Measurements from ENCODE around the gene RMI1.

The RMI1 gene

DNA sequence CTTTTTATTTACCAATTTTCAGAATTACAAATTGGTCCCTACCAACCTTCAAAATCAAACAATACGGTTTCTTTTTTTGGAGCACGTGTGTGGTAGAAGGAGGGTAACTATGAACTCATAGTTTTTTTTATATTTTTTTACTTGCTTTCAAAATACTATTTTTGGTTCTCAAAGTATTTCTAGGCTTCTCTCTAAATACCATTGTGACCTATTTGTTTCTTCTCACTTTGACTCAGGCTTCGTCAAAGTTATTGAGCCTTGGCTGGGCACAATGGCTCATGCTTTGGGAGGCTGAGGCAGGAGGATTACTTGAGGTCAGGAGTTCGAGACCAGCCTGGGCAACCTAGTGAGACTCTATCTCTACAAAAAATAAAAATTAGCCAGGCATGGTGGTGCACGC is 47.8 kb upstream of the RMI1 start:
- TF ChIP-seq TSHZ2 (CRISPR knock-in tag; IDR thresholded peaks at IDR 0.05) (no peak), ISL1 (CRISPR knock-in tag; IDR thresholded peaks at IDR 0.05) (no peak), ZNF8 (CRISPR knock-in tag; IDR thresholded peaks at IDR 0.05) (no peak), ZC3H10 (CRISPR knock-in tag; IDR thresholded peaks at IDR 0.05) (no peak), SNAI2 (CRISPR knock-in tag; IDR thresholded peaks at IDR 0.05) (no peak), ZNF565 (CRISPR knock-in tag; conservative IDR thresholded peaks at IDR 0.05; ENCODE audit: low read depth) (no peak), ZFP3 (CRISPR knock-in tag; IDR thresholded peaks at IDR 0.05) (no peak), ZNF70 (CRISPR knock-in tag; IDR thresholded peaks at IDR 0.05) (no peak), OSR1 (CRISPR knock-in tag; IDR thresholded peaks at IDR 0.05) (no peak), ESRRG (CRISPR knock-in tag; IDR thresholded peaks at IDR 0.05) (no peak), PPARA (CRISPR knock-in tag; IDR thresholded peaks at IDR 0.05; ENCODE audit: borderline replicate concordance) (no peak), RARB (CRISPR knock-in tag; IDR thresholded peaks at IDR 0.05) (no peak), GLIS3 (CRISPR knock-in tag; IDR thresholded peaks at IDR 0.05) (no peak), TCF4 (CRISPR knock-in tag; IDR thresholded peaks at IDR 0.05; ENCODE audit: borderline replicate concordance) (no peak)
- no peak for ATAC-seq

DNA sequence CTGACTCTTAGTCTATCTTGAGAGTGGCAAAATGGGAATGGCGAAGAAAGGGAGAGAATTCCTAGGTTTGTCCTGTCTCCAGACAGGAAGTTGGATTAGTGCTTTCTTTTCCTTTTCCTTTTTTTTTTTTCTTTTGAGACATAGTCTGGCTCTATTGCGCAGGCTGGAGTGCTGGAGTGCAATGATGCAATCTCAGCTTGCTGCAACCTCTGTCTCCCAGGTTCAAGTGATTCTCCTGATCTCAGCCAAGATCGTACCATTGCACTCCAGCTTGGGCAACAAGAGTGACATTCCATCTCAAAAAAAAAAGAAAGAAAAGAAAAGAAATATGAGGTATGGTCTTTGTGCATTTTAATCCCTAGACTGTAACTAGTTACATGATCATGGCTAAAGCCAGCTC is 46.8 kb upstream of the RMI1 start:
- TF ChIP-seq CSDC2 (CRISPR knock-in tag; IDR thresholded peaks at IDR 0.05) (no peak), TOX (CRISPR knock-in tag; IDR thresholded peaks at IDR 0.05; ENCODE audit: borderline replicate concordance) (no peak), PPARA (CRISPR knock-in tag; IDR thresholded peaks at IDR 0.05; ENCODE audit: borderline replicate concordance) (no peak), ESRRG (CRISPR knock-in tag; IDR thresholded peaks at IDR 0.05) (no peak)
- TF ChIP-seq, protein P1, sequence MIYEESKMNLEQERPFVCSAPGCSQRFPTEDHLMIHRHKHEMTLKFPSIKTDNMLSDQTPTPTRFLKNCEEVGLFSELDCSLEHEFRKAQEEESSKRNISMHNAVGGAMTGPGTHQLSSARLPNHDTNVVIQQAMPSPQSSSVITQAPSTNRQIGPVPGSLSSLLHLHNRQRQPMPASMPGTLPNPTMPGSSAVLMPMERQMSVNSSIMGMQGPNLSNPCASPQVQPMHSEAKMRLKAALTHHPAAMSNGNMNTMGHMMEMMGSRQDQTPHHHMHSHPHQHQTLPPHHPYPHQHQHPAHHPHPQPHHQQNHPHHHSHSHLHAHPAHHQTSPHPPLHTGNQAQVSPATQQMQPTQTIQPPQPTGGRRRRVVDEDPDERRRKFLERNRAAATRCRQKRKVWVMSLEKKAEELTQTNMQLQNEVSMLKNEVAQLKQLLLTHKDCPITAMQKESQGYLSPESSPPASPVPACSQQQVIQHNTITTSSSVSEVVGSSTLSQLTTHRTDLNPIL (CRISPR knock-in tag; IDR thresholded peaks at IDR 0.05; ENCODE audit: low read depth) = no peak
- ATAC-seq = no peak

GRCh38 chr9:83934569-83935275 is 45.9 kb upstream of the RMI1 start:
- TF ChIP-seq ZNF8 (CRISPR knock-in tag; IDR thresholded peaks at IDR 0.05) (no peak), BACH2 (CRISPR knock-in tag; IDR thresholded peaks at IDR 0.05; ENCODE audit: borderline replicate concordance) (no peak), RARB (CRISPR knock-in tag; IDR thresholded peaks at IDR 0.05) (no peak), PATZ1 (CRISPR knock-in tag; IDR thresholded peaks at IDR 0.05; ENCODE audit: borderline replicate concordance) (no peak), ISL1 (CRISPR knock-in tag; IDR thresholded peaks at IDR 0.05) (no peak), OSR1 (CRISPR knock-in tag; IDR thresholded peaks at IDR 0.05) (no peak), ZNF565 (CRISPR knock-in tag; conservative IDR thresholded peaks at IDR 0.05; ENCODE audit: low read depth) (no peak), TOX (CRISPR knock-in tag; IDR thresholded peaks at IDR 0.05; ENCODE audit: borderline replicate concordance) (no peak), SNAI2 (CRISPR knock-in tag; IDR thresholded peaks at IDR 0.05) (no peak), ZNF70 (CRISPR knock-in tag; IDR thresholded peaks at IDR 0.05) (no peak), TSHZ2 (CRISPR knock-in tag; IDR thresholded peaks at IDR 0.05) (no peak), CSDC2 (CRISPR knock-in tag; IDR thresholded peaks at IDR 0.05) (no peak), ZC3H10 (CRISPR knock-in tag; IDR thresholded peaks at IDR 0.05) (no peak)
- peak; percentile 69 for ATAC-seq
